Effector CD4-positive, alpha-beta T cell (primary cell): ENCODE measurements around the gene SRGAP2B.
"Not testable (repeated sequence)": the region's sequence is repeated elsewhere in the genome, so short reads cannot be mapped to it uniquely, and the experiment has no call there.

Source experiments
- DNase-seq: peaks from one replicate; pipeline ENCODE4 v3.0.0-alpha.2; 2020
- total RNA-seq: gene quantifications from one replicate; lab custom pipeline; 2026; lab: John Stamatoyannopoulos, UW

SRGAP2B gene
- total RNA-seq: 3.9 reads per million, percentile 15 among the genes with 10 or more reads in this experiment

DNA sequence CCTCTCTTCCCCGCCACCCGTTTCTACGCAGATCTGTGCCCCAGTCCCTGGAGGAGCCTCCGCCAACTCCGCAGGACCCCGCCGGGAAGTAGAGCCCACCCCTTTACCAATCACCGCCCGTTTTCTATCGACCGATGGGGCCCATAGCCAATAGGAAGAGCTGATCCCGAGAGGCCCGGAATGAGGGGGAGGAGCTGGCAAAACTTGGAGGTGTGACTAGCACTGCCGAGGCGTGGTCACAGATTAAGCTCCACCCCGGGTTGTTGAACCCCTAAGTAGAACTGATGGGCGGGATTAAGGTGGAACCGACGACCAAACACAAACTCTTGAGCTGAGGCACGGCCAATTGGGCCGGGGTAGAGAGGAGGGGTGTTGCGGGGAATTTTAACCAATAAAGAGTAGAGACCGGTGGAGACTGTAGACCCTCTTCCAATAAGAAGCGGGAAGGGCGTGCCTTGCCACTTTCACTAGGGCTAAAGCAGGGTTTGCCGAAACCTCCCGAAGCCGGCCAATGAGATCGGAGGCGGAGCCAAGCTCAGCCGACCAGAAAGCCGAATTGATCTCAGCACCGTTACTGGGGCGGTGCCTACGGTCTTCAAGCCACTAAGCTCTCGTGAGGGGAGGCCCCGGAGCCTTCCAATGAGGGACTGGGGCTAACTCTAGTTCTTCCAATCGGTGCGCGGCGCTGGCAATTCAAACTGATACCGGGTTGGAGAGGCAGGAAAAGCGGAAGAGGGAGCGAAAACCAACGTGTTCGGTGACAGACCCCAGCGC, at the start of gene SRGAP2B, which contains the start of gene FAM72D:
TSS of gene SRGAP2B (minus strand) at position 45 of the 774 bp plus-strand sequence. CDS start 2,427 bp downstream, outside the sequence.
TSS of gene FAM72D (plus strand) at position 691 of the 774 bp plus-strand sequence. CDS start 874 bp downstream, outside the sequence.
- DNase-seq: not testable (repeated sequence)

DNA sequence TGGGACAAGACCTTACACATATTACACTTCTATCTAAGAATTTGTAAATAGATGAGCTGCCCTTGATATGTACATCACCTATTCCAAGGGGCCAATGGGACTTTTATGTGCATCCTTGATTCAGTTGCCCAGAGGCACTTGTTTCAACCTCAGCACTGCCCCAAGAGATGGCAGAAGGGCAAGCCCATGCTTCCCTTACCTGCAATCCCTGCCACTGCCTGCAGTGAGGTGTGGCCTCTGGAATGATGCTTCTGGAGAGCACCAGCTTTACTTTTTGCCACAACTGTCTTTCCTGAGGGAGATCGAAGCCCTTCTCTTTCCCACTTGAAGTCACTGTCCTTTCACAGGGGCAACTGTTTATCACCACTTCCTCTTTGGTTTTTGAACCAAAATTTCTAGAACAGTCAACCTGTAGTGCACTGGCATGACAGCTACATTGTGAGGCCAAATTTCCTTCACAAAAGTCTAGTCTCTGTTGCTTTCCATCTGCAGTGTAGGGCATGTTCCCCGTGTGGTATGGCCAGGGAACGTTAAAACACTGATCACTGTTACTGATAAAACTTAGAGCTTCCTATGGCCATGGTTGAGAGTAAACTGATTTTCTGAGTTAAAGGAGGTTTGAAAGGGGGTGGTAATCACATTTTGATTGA, 49.3 kb upstream of the SRGAP2B start:
- DNase-seq: not testable (repeated sequence)

DNA sequence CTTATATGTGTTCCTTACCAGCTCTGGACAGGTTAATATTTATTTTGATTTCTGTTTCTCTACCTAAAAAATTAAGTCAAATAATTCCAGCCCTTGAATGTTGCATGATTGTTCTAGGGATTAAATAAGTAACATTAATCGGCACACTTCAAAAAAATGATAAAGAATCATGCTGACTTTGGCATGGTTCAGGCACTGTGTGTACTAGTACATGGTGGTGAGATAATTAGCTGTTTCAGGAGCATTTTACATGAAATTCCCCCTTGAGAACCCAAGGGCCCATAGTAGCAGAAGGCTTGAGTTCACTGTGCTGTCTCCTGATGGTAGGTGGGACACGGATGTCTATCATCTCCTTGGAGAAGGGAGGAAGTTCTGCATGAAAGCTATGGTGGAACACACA, 45.4 kb upstream of the SRGAP2B start:
- DNase-seq: not testable (repeated sequence)

DNA sequence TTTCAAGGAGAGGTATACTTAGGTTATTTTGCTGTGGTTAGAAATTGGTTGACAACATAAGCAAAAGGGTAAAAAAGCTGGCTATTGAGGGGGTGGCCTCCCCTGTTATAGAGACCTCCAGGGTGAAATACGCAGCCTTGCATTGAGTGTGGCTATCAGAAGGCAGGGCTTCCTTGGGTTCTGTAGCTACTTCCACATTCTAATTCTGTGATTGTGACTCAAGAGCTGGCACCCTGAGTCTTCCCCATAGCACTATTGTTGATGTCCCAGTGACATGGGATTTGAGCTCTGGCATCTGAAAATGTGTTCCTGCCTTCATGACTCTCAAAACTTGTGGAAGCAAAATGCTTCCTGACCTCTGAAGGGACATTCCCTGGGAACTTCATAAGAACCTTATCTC, 39.3 kb upstream of the SRGAP2B start:
- DNase-seq: not testable (repeated sequence)

DNA sequence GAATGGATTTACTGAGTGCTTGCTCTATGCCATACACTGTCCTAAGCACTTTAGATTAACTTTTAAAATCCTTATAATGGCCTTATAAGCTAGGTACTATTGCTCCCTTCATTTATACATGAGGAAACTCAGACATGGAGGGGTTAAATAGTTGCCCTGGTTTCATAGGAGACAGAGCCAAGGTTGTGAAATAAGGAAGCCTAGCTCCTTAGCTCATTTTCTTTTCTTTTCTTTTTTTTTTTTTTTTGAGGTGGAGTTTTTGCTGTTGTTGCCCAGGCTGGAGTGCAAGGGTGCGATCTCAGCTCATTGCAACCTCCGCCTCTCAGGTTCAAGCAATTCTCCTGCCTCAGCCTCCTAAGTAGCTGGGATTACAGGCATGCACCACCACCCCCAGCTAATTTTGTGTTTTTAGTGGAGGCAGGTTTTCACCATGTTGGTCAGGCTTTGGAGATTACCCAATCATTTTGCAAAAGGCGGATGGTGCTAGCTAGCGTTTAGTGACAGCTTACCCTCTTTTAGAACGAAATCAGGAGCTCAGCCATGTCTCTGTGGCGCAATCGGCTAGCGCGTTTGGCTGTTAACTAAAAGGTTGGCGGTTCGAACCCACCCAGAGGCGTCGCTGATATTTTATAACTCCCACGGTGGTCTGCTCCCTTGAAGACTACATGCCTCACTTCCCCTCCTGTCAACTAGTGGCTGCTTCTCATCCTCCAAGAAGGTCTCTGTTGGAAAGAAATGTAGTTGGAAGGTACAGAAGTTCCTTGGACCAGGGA, 33.8 kb upstream of the SRGAP2B start:
- DNase-seq: not testable (repeated sequence)

DNA sequence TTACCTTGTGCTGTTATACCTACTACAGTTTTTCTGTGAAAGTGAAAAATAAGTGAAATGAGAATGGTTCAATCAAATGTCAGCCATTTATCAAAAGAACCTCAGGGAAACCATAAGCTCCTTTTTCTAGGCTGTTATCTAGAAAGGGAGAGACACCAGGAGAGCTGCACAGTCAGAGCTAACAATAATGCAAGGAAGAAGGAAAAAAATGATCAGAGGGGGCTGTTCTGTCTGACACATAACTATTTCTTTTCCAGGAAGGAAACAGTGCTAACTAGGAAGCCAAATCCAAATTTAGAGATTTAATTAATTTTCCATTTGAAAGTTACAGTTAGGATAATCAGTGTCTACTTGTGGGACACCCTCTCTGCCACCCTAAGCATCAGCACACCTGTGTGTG, 32.0 kb upstream of the SRGAP2B start:
- DNase-seq: not testable (repeated sequence)

DNA sequence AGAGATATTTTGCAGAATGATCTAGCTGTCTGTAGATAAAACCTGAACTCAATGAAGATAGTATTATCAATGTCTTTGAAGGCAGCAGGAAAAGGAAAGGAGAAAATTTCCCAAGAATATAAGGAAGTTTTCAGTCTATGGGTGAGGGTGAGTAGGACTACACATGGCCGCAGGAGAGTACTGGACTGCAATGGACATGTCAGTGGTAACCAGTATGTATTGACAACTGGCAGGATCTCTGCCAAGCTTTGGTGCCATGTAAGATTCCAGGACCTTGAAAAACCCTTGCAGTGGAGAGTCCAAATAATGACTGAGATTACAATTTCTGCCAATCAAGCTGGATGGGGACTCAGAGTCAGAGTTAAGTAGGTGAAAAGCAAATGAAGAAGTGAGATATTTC, 30.0 kb upstream of the SRGAP2B start:
- DNase-seq: not testable (repeated sequence)

DNA sequence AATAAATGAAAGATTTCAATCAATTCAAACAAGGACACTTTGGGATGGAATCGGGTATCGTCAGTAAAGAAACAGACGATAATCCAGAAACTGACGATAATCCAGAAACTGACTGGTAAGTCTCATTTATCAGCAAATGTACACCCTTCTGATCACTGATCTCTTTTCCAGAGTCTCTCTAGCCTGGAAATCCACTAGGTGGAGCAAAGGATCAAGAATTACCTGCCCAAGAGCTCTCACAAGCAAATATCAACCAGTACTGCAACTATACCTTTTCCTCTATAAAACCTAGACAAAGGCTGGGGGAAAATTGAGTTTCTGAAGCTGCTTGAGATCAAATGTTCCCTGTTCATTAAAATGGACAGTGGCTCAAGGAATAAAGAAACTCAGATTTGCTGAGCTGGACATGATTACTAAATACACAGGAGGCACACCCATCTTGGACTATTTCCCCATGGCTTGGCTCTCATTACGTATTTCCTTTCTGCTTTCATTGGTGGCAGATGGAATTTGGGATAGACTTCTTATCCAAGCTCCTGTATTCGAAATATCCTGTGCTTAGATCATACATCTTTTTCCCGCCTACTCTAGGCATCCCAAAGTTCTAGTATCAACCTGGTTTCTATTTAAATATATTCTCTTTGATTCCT, 29.0 kb upstream of the SRGAP2B start:
- not testable (repeated sequence) for DNase-seq

DNA sequence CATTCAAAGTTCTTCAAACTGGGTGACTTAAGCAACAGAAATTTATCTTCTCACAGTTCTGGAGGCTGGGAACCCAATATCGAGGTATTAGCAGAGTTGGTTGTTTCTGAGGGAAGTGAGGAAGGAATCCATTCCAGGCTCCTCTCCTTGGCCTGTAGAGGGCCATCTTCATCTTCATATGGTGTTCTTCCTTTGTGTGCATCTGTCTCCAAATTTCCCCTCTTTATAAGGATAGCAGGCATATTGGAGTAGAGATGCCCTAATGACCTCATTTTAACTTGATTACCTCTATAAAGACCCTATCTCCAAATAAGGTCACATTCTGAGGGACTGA, 27.9 kb upstream of the SRGAP2B start:
- not testable (repeated sequence) for DNase-seq

DNA sequence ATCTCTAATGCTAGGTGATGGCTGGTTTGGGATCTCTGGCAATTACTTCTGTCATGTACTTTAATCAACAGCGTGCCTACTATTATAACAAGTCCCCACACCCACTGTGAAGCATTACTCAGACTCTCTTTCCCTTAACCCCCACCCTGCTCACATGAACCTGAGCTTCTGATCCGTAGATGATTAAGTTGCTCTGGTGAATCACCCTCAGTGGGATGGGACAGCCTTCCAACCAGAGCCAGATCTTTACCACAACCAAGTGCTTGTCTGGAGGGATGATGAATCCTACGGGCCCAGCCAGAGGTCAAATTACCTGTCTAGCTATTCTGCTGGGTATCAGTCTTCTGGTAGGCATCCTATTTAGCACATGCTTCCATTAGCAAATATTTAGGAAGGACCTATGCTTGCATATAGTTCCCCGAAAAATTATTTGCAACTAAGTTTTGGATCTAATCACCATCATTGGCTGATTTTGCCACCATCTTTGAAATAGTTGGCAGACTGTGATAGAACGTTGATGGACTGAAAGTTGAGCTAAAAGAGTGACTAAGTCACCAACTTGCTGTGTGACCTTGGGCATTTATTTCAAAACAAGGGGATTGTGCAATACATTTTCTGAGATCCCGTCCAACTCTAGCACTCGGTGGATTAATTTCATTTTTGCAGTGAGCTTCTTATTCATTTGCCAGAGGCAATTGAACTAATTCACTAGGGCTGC, 27.4 kb upstream of the SRGAP2B start:
- DNase-seq: not testable (repeated sequence)

DNA sequence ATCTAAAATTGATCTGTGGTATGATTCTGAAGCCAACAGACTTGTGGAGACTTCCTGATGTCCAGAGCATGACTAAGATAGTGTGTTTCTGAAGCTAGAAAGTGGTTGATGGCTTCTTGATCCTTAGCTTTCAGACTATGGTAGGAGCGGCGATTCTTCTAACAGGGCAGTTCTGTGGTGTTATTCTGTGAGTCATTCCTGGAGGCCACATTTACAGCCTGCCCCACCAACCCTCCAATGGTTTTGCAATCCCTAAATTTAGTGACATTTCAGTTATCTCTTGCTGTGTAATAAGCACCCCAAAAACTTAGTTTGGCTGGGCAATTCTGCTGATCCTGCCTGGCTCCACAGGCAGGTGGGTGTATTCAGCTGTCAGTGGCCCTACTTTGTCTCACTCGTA, 24.7 kb upstream of the SRGAP2B start:
- DNase-seq: not testable (repeated sequence)

DNA sequence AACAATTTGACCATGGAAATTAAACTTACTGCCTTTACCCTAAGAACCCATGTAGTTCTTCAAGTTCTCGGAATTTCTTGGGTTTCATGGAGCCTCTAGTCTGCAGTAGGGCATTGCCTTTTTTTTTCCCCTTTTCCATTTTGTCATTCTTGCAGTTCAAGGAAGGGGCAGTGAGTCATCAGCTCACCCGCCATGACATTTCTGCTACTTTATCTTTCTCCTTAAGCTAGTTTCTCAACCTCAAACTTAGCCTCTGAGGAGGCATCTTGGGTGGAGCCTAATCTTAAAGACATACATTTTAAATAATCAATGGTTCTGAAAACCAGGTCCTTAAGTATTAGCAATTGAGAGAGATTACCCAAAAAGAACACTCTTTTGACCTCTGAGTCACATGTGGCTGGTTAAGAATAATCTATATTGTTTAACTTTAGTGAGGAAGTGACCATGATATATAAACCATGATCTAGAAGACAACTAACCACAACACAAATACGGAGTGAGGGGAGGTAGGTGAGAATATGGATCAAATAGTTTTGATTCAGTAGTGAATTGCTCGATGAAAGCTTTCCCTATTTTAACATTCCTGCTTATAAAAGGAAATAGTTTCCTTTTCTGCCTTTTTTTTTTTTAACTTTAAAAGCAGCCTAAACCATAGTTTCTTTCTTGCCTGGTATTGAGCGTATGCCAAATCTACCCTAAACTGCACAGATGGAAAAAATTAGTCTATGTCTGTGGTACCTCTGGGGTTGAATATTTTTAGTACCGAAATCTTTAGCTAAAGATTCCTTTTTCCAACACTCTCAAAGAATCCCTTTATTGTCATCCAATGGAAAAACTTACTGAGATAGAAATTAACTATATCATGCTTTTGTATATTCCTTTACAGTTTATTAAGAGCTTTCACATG, 20.7 kb upstream of the SRGAP2B start:
- not testable (repeated sequence) for DNase-seq

DNA sequence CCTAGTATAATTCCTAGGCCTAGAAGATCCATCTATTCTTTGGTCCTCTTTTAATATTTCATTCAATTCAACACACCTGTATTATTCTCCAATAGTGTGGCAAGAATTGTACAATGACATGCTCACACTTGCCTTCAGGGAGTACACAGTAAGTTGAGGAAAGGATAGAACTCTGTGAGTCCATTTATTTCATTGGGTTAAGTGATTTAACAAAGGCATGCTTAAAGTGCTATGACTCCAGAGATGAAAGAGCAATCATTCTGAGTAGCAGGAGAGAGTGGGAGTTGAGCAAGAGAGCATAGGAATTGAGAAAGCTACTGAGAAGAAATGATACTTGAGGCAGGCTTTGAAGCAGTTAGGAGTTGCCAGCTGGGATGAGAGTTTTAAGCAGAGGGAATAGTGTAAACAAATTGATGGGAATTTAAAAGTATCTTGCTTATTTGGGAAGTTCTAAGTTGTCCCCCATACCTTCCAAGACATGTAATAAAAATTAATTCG, 19.5 kb upstream of the SRGAP2B start:
- not testable (repeated sequence) for DNase-seq

DNA sequence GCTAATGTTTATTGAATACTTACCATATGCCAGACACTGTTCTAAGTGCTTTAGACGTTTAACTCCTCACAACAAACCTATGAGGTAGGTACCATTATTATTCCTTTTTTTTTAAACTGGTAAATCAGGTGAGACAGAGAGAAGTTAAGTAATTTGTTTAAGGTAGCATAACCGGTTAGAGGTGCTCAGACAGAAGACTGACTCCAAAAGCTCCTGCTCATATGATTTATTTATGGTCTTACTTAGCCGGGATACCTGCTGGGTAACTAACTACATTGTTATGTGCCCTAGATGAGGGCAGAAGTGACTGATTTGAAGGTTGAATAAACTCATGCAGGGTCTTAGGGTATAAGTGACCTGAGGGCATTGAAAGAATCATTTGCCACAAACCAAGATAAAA, 17.6 kb upstream of the SRGAP2B start:
- not testable (repeated sequence) for DNase-seq

DNA sequence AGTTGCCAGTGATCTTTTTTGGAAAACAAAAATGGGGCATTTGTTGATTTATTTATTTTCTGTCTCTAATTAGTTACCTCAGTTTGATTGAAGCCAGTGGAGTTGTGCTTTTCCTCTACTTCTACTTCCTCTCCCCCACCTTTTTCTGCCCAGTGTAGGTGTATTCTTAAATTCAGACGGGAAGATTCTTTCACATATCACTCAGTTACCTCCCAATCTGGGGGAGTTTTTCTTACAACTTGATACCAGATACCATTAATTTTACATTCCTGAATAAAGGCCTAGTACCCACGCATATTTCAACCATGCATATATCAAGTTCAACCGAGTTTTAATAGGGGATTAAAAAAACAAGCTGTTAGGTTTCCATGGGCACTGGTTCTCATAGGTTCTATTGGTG, 16.5 kb upstream of the SRGAP2B start:
- not testable (repeated sequence) for DNase-seq

DNA sequence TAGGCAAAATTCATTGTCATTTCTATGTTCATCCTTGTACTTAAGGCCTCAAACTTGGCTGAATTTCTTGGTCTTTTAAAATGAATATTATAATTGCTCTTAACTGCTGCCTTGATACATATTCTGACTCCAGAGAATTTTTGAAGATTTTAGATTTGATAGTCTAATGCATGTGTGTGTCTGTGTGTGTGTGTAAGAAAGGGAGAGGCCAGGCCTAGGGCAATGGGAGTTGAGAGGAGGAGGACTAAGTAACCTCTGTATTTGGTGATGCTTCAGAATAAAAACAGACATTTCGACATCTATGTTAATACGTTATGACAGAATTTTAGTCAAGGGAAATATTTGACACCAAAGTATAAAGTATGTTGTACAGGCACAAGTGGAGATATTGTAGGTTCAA, 8.2 kb upstream of the SRGAP2B start:
- DNase-seq: not testable (repeated sequence)

DNA sequence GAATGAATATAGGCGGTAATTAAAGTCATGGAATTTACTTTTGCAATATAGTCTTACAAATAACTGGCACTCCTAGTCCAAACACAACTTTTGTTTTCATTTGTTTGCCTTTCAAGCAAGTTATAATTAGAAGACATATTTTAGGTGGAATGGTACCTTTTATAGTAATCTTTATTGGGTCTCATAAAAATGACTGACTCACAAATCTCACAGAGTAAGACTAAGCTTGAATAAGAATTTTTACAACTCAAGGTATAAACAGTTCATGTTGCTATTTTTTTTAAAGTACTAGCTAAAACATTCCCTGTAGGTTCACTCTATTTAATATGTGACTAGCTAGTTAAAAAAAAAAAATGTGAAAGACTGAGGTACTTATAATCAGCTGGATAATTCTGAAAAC, 6.6 kb upstream of the SRGAP2B start:
- DNase-seq: not testable (repeated sequence)

DNA sequence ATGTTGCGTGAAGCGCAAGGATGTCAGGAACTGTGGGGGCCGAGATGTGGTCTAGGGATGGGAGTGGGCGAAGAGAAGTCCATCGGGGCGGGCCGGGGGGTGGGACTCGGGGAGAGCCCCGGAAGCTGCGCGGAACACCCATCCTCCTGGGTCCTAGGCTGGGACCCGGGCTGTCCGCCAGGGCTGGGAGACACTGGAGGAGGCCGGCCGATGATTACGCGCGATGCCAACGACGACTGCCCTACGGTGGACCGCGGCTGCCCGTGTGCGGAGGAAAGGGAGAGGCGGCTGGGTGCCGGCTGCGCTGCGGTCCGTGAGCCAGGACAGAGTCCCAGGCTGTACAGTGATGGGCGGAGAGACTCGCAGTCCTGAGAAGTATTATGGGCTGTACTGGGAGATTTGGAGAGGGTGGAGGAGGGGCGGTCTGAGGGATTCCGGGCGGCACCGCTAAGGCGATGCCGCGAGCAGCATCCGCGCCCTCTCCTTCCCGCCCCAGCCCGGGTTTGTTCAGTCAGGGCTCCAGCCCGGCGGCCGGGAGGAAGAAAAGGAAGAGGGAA, 395 bp downstream of the SRGAP2B start:
- DNase-seq: not testable (repeated sequence)

DNA sequence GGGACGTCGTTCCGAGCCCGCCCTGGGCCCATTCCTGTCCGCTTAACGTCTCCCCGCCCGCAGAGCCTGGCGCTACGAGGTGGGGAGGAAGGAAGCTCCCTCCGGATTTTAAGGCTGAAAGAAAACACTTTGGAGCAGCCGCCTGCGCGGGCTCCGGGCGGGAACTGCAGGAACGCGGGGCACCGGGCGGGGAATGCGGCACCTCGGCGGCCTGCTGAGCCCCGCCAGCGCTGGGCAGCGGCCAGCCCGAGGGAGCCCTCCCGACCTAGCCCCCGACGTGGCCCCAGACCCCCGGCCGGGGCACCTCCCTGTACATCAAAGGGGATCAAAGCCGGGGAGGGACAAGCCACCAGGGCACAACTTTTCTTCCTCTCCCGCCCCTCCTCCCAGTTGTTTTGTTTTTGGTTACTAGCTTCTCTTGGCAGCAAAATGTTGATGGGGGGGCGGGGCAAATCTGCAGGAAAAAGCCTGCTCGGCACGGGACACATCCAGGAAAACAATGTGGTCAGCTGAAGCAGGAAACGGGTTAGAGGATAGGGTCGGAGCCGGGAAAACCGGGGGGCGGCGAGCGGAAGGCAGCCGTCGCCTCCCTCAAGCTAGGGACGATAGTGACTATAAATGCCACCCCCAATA, 1.5 kb downstream of the SRGAP2B start:
- not testable (repeated sequence) for DNase-seq
